HG03060 (cell line): Measurements from ENCODE around the gene CERT1.
"Not testable (repeated sequence)": the region's sequence is repeated elsewhere in the genome, so short reads cannot be mapped to it uniquely, and the experiment has no call there.

Source experiments
- ATAC-seq: cut with Tn5 transposase; IDR thresholded peaks from one replicate; pipeline ENCODE4 v1.9.1; 2021; ENCODE audit warnings: low read depth, moderate number of reproducible peaks; ENCODE audit not compliant: unreplicated experiment

The CERT1 gene

DNA sequence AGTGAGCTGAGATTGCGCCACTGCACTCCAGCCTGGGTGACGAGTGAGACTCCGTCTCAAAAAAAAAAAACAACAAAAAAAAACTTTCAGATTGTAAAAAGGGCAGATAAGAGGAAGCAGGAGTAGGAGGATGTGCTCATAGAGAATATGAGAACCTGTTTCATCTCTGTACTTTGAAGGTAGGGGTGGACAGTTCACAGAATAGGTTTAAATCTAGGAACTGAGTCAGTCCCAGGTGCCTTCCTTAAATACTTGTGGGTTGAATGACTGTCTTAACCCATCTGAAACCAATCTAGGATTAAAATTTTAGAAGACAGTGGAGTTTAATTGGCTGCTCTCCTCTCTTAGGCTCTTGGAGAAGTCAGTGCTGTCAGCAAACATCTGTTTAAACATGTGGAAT, 12.6 kb upstream of the CERT1 start:
- ATAC-seq = peak; percentile 77

DNA sequence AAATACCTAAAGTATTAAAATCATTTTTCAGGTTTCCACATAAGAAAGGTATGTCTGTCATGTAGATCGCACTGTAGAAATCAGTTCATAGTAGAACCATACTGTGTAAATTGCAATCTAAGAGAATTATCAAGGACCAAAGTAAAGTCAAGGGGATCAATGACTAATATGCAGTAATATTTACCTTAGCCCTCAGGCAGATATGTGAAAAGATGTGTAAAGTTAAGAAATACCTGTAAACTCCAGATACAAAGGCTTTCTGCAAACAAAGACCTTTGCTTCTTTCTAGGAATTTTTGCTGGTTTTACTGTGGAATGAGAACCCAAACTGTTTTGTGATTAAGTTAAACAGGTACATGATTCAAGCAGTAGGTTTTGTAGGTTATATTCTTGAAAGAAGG, 11.8 kb upstream of the CERT1 start:
- no peak for ATAC-seq

DNA sequence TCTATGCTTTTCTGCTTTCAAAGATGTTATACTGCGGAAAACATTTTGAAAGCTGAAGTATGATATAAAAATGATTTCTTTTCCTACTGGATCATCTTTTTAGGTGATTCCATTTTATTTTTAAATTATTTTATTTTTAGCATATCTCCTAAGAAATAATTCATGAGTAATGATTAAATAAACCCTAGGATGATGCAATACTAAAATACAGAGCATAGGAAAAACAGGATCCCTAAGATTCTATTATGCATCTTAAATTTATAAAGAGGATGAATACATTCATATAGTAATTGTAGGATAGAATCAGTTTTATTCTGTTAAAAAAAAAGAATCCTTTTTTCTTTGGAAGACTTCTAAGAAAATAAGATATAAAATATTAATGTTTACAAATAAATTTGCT, 11.1 kb upstream of the CERT1 start:
- no peak for ATAC-seq

DNA sequence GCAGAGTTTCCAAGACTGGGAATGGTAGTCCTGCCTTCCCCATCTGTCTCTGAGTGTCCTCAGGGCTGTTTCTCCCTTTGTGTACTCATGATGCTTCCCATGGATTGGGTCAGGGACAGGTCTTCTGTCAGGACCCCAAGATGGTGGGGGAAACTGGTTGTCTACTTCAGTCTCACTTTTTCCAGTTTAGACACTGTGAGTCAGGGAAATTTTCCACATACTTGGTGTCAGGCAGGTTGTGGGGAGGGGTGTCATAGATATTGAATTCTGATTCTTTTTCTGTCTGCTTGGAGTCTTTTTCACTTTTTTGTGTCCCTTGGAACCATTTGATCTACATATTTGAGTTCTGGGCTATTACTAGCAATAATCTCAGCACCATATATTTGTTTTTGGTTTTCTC, 10.6 kb upstream of the CERT1 start:
- ATAC-seq = no peak

DNA sequence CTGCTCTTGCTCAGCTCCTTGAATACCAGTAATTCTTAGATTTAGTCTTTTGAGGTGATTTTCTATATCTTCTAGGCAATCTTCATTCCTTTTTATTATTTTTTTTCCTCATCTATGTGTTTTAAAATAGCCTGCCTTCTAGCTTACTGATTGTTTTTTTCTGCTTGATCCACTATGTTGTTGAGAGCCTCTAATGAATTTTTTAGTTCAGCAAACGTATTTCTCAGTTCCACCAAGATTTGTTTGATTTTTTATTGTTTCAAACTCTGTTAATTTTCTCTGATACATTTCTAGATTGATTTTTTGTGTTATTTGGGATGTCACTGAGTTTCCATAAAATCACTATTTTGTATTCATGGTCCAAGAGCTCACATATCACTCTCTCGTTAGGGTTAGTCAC, 9.8 kb upstream of the CERT1 start:
- no peak for ATAC-seq

DNA sequence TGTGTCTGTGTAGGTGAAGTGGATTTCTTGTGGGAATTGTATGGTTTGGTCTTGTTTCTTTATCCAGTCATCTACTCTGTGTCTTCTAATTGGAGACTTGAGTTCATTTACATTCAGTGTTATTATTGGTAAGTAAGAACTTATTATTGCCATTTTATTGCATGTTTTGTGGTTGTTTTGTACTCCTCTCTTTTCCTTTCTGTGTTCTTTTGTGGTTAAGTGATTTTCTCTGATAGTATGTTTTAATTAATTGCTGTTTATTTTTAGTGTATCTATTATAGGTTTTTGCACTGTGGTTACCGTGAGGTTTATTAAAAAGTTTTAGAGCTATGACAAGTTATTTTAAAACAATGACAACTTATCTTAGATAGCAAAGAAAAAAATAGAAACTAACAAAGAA, 8.3 kb upstream of the CERT1 start:
- no peak for ATAC-seq

DNA sequence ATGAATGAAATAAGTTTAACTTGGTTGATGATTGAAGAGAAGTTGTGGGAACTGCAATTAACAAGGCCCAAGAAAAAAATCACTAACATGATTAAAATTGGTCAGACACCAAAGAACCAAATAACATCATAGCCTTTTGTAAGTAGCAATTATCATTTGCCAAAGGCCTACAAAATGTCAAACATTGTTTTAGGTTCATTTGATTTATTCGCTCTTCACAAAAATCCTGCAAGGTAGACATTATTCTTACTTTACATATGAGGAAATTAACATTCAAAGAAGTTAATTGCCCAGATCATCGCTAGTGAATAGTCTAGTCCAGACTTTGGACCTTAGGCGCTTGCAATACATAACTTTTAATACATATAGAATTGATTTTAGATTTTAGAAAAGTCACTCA, 2.9 kb upstream of the CERT1 start:
- ATAC-seq = no peak

DNA sequence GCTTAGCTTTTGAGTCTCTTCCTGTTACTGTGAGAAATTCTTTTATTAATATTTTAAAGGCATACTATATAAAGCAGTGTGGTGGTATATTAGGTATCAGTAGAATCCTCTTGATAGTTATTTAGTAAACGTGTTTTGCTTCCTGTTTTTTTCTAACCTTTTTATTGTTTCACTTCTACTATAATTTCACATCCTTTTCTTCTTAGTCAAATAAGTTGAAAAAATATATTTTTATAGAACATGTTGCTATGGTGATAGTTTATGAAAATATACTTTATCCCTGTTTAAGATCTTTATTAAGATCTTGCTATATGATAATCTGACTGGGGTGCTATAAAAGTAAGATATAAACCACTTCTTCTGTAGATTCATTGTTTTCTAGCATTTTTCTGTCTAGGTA, 2.4 kb upstream of the CERT1 start:
- no peak for ATAC-seq

DNA sequence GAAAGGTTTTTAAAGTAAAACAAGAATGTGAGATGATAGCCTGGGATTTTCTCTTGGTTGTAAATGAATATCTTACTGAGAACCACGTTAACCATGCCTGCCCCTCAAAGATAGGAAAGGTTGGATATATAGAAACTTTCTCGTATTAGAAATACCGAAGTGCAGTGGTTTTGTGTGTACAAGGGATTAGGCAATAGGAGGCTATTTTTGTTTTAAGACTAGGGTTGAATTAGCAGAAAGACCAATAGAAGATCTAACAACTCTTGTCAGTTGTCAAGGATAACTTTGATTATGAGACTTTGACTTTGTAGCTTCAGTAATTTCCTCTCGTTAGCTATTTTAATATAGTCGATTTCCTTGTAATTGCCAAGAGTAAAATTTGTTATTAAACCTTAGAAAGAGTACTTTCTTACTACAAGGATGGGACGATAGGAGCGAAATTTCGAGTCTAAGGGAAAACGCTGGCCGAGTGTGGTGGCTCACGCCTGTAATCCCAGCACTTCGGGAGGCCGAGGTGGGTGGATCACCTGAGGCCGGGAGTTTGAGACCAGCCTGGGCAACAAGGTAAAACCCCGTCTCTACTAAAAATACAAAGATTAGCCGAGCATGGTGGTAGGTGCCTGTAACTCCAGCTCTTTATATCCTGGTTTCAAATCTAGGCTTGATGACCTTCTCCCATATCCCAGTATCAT, 1.1 kb upstream of the CERT1 start:
- no peak for ATAC-seq

DNA sequence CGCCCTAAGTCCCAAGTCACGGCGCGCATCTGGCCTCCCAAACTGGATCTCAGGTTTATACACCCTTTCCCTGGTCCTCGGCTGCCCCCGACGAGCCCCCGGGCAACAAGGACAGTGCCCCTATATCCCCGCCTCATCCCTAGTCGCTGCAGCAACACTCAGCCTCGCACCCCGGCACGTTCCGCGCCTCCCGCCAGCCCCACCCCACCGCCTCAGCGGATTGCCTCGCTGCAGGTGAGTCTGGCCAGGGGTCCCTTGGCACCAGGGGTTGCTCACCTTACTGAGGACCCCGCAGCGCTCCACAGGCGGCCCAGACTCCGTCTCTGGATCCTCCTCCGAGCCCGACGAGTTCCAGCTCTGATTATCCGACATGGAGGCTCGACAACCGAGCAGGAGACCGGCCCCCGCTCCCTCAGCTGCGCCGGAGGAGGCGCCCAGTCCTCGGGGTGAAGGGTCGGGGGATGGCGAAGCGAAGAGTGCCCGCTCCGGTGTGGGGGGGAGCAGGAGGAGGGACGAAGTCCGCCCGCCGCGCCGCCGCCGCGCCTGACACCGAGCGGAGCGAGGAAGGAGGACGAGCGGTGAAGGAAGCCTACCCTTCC, 494 bp downstream of the CERT1 start:
- ATAC-seq = peak; percentile 11

DNA sequence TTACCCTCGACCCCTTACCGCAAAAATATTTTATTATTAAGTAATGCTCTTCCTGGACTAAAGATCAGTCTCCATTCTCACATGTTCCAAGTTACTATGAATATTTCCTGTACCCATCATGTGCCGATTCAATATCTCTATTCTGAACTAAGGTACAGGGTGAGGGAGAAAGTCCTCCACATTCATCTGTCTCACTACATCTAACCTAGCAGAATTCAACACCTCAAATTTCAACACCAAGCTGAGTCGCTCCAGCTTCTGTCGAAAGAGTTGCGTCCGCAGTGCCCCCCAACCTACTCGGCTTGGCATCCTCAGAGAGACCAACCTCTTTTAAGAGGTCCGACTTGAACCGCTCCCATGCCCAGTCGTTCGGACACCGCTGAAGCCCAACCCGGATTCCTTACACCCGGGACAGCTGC, 1.0 kb downstream of the CERT1 start:
- no peak for ATAC-seq

DNA sequence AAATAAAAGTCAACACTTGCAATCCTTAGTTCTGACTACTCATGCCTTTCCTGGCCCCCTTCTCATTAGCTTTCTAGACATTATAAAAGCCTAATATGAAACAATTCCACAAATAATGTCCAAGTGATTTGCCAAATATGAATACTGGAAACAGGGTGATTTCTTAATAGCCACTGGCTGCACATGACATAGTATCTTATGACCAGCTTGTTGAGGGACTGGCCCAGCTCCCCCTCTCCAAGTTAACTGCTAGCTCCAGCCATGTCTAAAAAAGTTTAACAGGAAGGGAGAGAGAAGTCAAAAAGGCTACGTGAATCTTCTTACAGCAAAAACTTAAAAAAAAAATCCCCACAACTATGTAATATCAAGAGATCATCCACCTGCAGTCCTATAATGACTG, 1.5 kb downstream of the CERT1 start:
- no peak for ATAC-seq

DNA sequence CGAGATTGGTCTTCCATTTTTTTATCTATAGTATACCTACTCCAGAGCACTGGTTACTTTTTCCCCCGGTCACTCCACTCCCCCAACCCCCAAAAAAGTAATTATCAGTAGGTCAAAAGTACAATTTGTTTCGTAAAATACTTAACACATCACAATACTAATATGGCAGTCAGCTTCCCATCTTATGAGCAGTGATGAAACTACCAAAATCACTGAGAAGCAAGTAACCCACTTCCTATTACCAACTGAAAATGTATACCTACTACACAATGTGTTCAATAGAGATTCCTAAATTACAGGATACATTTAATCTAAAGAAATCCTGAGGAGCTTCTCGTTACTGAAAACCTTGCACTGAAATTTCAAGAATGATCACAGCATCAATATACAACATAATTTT, 1.9 kb downstream of the CERT1 start:
- no peak for ATAC-seq

DNA sequence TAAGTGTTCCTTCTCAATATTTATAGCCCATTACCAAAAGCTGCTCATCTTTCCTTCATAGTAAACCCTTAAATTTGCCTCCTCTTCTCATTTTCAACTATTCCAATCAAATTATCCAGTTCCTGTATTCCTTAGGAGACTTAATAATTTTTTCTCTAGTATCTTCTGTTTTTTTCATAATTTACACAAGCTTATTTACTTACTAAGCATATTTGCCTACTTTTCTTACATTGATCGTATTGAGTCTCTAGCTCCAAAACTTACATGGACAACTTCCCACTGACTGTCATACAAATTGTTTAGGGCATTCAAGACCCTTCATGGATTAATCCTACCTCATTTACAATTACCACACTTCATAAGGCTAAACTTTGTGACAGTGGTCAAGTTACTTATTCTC, 3.6 kb downstream of the CERT1 start:
- ATAC-seq = no peak

DNA sequence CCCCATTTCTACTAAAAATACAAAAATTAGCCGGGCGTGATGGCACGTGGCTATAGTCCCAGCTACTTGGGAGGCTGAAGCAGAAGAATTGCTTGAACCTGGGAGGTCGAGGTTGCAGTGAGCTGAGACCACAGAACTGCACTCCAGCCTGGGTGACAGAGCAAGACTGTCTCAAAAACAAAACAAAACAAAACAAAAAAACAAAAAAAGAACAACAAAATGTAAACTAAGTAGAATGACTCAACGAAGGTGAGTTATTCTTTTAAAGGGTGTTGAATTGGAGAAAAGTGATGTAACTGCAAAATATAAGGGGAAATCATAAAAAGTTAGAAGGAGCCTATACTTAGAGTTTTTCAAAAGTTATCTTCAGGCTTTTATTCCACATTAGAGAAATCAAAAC, 6.3 kb downstream of the CERT1 start:
- not testable (repeated sequence) for ATAC-seq

DNA sequence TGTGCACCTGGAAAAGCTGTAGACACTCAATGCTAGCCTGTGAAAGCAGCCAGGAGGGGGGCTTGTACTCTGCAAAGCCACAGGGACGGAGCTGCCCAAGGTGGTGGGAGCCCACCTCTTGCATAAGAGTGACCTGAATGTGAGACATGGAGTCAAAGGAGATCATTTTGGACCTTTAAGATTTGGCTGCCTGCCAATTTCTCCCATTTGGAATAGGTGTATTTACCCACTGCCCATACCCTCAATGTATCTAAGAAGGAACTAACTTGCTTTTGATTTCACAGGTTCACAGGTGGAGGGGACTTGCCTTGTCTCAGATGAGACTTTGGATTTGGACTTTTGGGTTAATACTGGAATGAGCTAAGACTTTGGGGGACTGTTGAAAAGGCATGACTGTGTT, 12.6 kb downstream of the CERT1 start:
- ATAC-seq = not testable (repeated sequence)

DNA sequence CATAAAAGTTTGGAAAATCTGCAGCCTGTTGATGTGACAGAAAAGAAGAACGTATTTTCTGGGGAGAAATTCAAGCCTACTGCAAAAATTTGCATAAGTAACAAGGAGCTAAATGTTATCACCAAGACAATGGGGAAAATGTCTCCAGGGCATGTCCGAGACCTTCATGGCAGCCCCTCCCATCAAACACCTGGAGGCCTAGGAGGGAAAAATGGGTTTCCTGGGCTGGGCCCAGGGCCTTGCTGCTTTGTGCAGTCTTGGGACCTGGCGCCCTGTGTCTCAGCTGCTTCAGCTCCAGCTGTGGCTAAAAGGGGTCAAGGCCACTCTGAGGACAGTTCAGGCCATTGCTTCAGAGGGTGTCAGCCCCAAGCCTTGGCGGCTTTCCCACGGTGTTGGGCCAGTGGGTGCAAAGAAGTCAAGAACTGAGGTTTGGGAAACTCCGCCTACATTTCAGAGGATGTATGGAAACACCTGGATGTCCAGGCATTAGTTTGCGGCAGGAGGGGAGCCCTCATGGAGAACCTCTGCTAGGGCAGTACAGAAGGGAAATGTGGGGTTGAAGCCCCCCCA, 13.1 kb downstream of the CERT1 start:
- no peak for ATAC-seq

DNA sequence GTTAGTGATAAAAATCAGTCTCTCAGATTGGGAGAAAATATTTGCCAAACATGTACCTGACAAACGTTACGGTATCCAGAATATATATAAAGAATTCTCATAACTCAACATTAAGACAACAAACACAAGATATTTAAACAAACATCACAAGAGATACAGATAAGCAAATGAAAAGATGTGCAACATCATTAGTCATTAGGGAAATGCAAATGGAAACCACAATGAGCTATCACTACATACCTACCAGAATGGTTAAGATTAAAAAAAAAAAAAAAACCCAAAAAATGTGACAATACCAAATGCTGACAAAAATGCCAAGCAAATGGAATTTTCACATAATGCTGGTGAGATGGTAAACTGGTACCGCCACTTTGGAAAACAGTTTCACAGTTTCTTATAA, 15.4 kb downstream of the CERT1 start:
- no peak for ATAC-seq

DNA sequence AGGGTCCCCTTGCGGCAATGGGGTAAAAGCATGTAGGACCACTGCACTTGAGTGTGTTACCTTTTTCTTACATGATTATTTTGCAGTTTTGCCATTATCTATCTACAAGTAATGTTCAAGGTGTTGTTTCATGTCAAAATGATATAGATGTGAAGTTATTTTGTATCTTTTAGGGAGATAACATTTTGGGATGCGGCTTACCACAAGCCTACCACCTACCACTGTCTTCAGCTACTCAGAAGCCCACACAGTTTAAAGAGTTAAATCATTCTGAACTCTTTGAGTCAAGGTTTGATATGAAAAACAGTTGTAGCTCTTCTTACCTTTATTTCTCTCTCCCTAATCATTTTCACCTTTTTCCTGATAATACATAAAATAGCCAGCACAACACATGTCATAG, 19.8 kb downstream of the CERT1 start:
- ATAC-seq = no peak

DNA sequence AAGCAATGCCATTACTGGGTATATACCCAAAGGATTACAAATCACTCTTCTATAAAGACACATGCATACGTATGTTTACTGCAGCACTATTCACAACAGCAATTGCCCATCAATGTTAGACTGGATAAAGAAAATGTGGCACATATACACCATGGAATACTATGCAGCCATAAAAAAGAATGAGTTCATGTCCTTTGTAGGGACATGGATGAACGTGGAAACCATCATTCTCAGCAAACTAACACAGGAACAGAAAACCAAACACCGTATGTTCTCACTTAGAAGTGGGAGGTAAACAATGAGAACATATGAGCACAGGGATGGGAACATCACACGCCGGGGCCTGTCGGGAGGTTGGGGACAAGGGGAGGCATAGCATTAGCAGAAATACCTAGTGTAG, 21.6 kb downstream of the CERT1 start:
- not testable (repeated sequence) for ATAC-seq

DNA sequence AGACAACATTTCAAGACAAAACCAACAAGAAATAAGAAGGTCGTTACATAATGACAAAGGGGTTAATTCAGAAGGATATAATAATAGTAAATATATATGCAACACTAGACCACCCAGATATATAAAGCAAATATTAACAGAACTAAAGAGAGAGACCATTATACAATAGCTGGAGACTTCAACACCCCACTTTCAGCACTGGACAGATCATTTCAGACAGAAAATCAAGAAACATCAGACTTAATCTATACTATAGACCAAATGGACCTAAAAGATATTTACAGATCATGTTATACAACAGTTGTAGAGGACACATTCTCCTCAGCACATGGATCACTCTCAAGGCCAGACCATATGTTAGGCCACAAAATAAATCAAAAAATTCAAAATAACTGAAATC, 26.8 kb downstream of the CERT1 start:
- ATAC-seq = no peak

DNA sequence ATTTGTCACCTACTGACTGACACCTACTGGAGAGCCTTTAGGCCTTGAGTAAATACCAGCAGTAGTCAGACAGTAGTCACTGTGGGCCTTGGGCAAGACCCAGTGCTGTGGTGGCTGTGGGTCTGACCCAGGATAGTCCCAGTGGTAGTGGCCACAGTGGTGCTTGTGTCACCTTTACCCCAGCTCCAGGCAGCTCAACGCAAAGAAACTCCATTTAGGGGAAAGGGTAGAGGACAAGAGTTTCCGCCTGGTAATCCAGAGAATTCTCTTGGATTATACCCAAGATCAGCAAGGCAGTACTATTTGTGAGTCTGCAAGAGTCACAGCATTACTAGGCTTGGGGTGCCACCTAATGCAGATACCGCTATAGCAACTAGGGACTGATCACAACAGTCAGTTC, 28.9 kb downstream of the CERT1 start:
- no peak for ATAC-seq
